CD4-positive, alpha-beta T cell (primary cell): ENCODE data around the gene HMGN1. TPM values are rescaled to one million over a fixed set of nuclear protein-coding genes. Genes with fewer than 3 reads are reported as not detected.
"Not testable (repeated sequence)": the region's sequence is repeated elsewhere in the genome, so short reads cannot be mapped to it uniquely, and the experiment has no call there.

Experiments used
- ATAC-seq: fragments of 200-7000 bp; cut with Tn5 transposase; one replicate; pipeline ENCODE4 v1.10.0; 2022; ENCODE audit warnings: mild to moderate bottlenecking; ENCODE audit not compliant: poor library complexity
- CTCF ChIA-PET: fragments of 350-600 bp; sonication (Branson Sonifier 250); formaldehyde crosslinking; loops from one replicate; lab custom pipeline; 2021; ENCODE audit warnings: antibody characterized with exemption, inconsistent platforms; lab: Charles Lee
- POLR2A ChIA-PET: fragments of 350-600 bp; sonication (Branson Sonifier 250); formaldehyde crosslinking; loops from one replicate; lab custom pipeline; 2021; ENCODE audit warnings: antibody characterized with exemption, inconsistent platforms; lab: Charles Lee
- DNase-seq, 14 experiments: peaks; one replicate each; pipeline ENCODE4 v3.0.0-alpha.2; 2013 to 2020; ENCODE audit warnings: mixed read lengths in 2 of 14
- H3K27ac ChIP-seq, 2 donors: one replicate each; pipeline versions ENCODE4 v1.5.1 to v1.7.0; 2013; ENCODE audit warnings: low read length in 2 of 2, low read depth in 1 of 2, mild to moderate bottlenecking in 1 of 2
- H3K27me3 ChIP-seq, 2 experiments: 1 replicate in 1 of 2; 2 replicates in 1 of 2; pipeline versions ENCODE4 v1.6.1 to v1.7.0; 2013; ENCODE audit warnings: low read length in 2 of 2, control low read depth in 1 of 2, mild to moderate bottlenecking in 1 of 2, moderate library complexity in 1 of 2; ENCODE audit not compliant: insufficient read depth in 2 of 2, control insufficient read depth in 1 of 2
- H3K36me3 ChIP-seq: one replicate; pipeline ENCODE4 v1.6.1; 2013; ENCODE audit warnings: low read length, control low read depth; ENCODE audit not compliant: insufficient read depth
- H3K4me1 ChIP-seq: one replicate; pipeline ENCODE4 v1.6.1; 2013; ENCODE audit warnings: low read length, control low read depth; ENCODE audit not compliant: insufficient read depth
- H3K4me3 ChIP-seq: one replicate; pipeline ENCODE4 v1.5.1; 2013; ENCODE audit warnings: mild to moderate bottlenecking, low read length, moderate library complexity
- H3K9me3 ChIP-seq, 2 experiments: 1 replicate in 1 of 2; 2 replicates in 1 of 2; pipeline versions ENCODE4 v1.6.1 to v1.7.0; 2013; ENCODE audit warnings: low read length in 2 of 2, mild to moderate bottlenecking in 2 of 2, control low read depth in 1 of 2, moderate library complexity in 1 of 2; ENCODE audit not compliant: control insufficient read depth in 1 of 2, insufficient read depth in 1 of 2
- H3K27ac Mint-ChIP-seq: one replicate; pipeline ENCODE4 v1.8.0; 2020; ENCODE audit warnings: mixed read lengths
- H3K27me3 Mint-ChIP-seq: one replicate; pipeline ENCODE4 v1.8.0; 2021; ENCODE audit warnings: mixed read lengths
- H3K36me3 Mint-ChIP-seq: one replicate; pipeline ENCODE4 v1.8.0; 2021; ENCODE audit warnings: low read depth, mixed read lengths
- H3K4me1 Mint-ChIP-seq: one replicate; pipeline ENCODE4 v1.8.0; 2021; ENCODE audit warnings: low read depth, mixed read lengths
- H3K4me3 Mint-ChIP-seq: one replicate; pipeline ENCODE4 v1.8.0; 2020; ENCODE audit warnings: mild to moderate bottlenecking, mixed read lengths
- H3K9me3 Mint-ChIP-seq: one replicate; pipeline ENCODE4 v1.8.0; 2020; ENCODE audit warnings: mixed read lengths
- CTCF ChIP-seq: fragments of 200-600 bp; IDR thresholded peaks from one replicate; pipeline ENCODE4 v1.8.0; 2022; ENCODE audit warnings: antibody characterized with exemption, mild to moderate bottlenecking
- intact Hi-C, 2 experiments: fragments of 100-400 bp; cut with DNase I in 1 of 2; cut with micrococcal nuclease in 1 of 2; formaldehyde crosslinking; loops; one replicate each; pipeline versions ENCODE4 v1.15.1 to v1.9.0; 2023 to 2025; cut with DNase I, micrococcal nuclease
- total RNA-seq, 174 experiments: library from RNA in 2 of 174; stranded (reverse) in 2 of 174; gene quantifications; one replicate each; pipeline ENCODE4 v1.2.3 and lab custom pipeline; 2021 to 2026

HMGN1 gene
- total RNA-seq, 2 experiments from 2014 or later, result 256 to 262 TPM

- CTCF ChIA-PET, result no interaction called here
- no peaks in the 10 kb centered on the region for H3K27me3 ChIP-seq
- POLR2A ChIA-PET, result interaction anchor here (3.6 to 4.3 kb wide), 2 partner anchors 37 to 72 kb away, joined by 33 to 65 read pairs; partner anchors contain the start of genes BRWD1 and HMGN1
- DNase-seq (peak in 13 of 14 experiments; percentile 23 to 75 (median 46)), ATAC-seq (peak; percentile 39)
- H3K4me3 ChIP-seq, result peak overlapping the region; percentile 40
- H3K27me3 Mint-ChIP-seq, result no peaks in the 10 kb centered on the region
- peaks cover 6% of the 10 kb centered on the region for H3K36me3 ChIP-seq
- H3K4me1 ChIP-seq, result peaks cover 39% of the 10 kb centered on the region
- peak overlapping the region; percentile 58 for H3K4me3 Mint-ChIP-seq
- peak overlapping the region; percentile 65 for H3K27ac Mint-ChIP-seq
- no peaks in the 10 kb centered on the region for H3K9me3 Mint-ChIP-seq
- intact Hi-C loops, result loop anchor here (5.0 to 10.0 kb wide), 5 partner anchors 203 to 878 kb away; partner anchors contain the start of genes PSMG1 (in 2 of the 2) and ETS2 (in 1 of the 2)
- peak overlapping the region; percentile 35 to 40 for H3K27ac ChIP-seq
- H3K4me1 Mint-ChIP-seq, result peaks cover 53% of the 10 kb centered on the region
- no peaks in the 10 kb centered on the region for H3K9me3 ChIP-seq
- no peak for TF ChIP-seq CTCF
- H3K36me3 Mint-ChIP-seq, result peaks cover 12% of the 10 kb centered on the region
These were observed 36.6 kb upstream of the HMGN1 start for GRCh38 chr21:39385299-39386145.

GRCh38 chr21:39384674-39385298 is 35.9 kb upstream of the HMGN1 start:
- DNase-seq (no peak), ATAC-seq (no peak)
- H3K27me3 Mint-ChIP-seq, result no peaks in the 10 kb centered on the region
- H3K4me3 Mint-ChIP-seq, result peak overlapping the region; percentile 58
- intact Hi-C loops, result loop anchor here (5.0 to 10.0 kb wide), 5 partner anchors 202 to 877 kb away; partner anchors contain the start of genes PSMG1 (in 2 of the 2) and ETS2 (in 1 of the 2)
- Histone ChIP-seq H3K27ac (peak overlapping the region in 1 of 2 donors; percentile 31), H3K4me1 (peaks cover 41% of the 10 kb centered on the region), H3K27me3 (no peaks in the 10 kb centered on the region), H3K36me3 (peaks cover 6% of the 10 kb centered on the region), H3K9me3 (no peaks in the 10 kb centered on the region), H3K4me3 (no peak overlapping the region)
- ChIA-PET CTCF (no interaction called here), POLR2A (interaction anchor here (3.6 to 4.3 kb wide), 2 partner anchors 37 to 71 kb away, joined by 33 to 65 read pairs; partner anchors contain the start of genes BRWD1 and HMGN1)
- H3K36me3 Mint-ChIP-seq, result peaks cover 11% of the 10 kb centered on the region
- peaks cover 61% of the 10 kb centered on the region for H3K4me1 Mint-ChIP-seq
- peak overlapping the region; percentile 35 for H3K27ac Mint-ChIP-seq
- no peak for TF ChIP-seq CTCF
- no peaks in the 10 kb centered on the region for H3K9me3 Mint-ChIP-seq

- intact Hi-C loops, result loop anchor here (10.0 kb wide), 2 partner anchors 577 to 647 kb away; partner anchors contain the start of gene ETS2 (in 1 of the 2)
- not testable (repeated sequence) for H3K27me3 Mint-ChIP-seq, H3K27me3 ChIP-seq, H3K9me3 Mint-ChIP-seq, H3K36me3 Mint-ChIP-seq, H3K9me3 ChIP-seq, ATAC-seq, H3K27ac ChIP-seq, DNase-seq, H3K4me3 ChIP-seq, H3K36me3 ChIP-seq
- peaks cover 29% of the 10 kb centered on the region for H3K4me1 ChIP-seq
- peak overlapping the region; percentile 76 for H3K4me3 Mint-ChIP-seq
- ChIA-PET POLR2A (interaction anchor here (1.2 kb wide), 1 partner anchor 68 kb away, joined by 3 read pairs; the partner anchor contains the start of gene BRWD1), CTCF (interaction anchor here (1.3 kb wide), 1 partner anchor 68 kb away, joined by 3 read pairs; no protein-coding TSS in a partner anchor)
- peaks cover 39% of the 10 kb centered on the region for H3K4me1 Mint-ChIP-seq
- peak overlapping the region; percentile 58 for H3K27ac Mint-ChIP-seq
These were observed 33.2 kb upstream of the HMGN1 start for GRCh38 chr21:39382096-39382495.
